OCI-LY7 (cell line): Measurements from ENCODE around the gene PIBF1. TPM values are rescaled to one million over a fixed set of nuclear protein-coding genes. Genes with fewer than 3 reads are reported as not detected.

ENCODE experiments used
- BruUV-seq: library from RNA; stranded (reverse); fragments of 400-500 nt; replicated peaks from 2 replicates; lab custom pipeline; 2021; lab: Mats Ljungman, UMichigan
- CTCF ChIA-PET: fragments of 300-600 bp; sonication (Branson Sonifier 250); formaldehyde crosslinking; loops from one replicate; lab custom pipeline; 2022; ENCODE audit warnings: antibody characterized with exemption; ENCODE audit not compliant: unreplicated experiment; lab: Charles Lee
- POLR2A ChIA-PET: fragments of 300-600 bp; sonication (Branson Sonifier 250); formaldehyde crosslinking; loops from one replicate; lab custom pipeline; 2022; ENCODE audit warnings: antibody characterized with exemption; lab: Charles Lee
- DNase-seq: peaks from one replicate; pipeline ENCODE4 v3.0.0-alpha.2; 2015; ENCODE audit warnings: low spot score
- H2AFZ ChIP-seq: fragments of 200-600 bp; sonication (generic), shearing (Covaris generic); 2 replicates; pipeline ENCODE4 v1.6.1; 2014; ENCODE audit warnings: mild to moderate bottlenecking, antibody characterized with exemption, low read length, moderate library complexity
- H3K27ac ChIP-seq: fragments of 200-600 bp; sonication (generic); 2 replicates; pipeline ENCODE4 v1.5.1; 2014; ENCODE audit warnings: mixed run types, low read depth, mild to moderate bottlenecking, moderate library complexity, low read length, inconsistent platforms; ENCODE audit not compliant: poor library complexity, severe bottlenecking
- H3K36me3 ChIP-seq: fragments of 200-600 bp; sonication (generic); 2 replicates; pipeline ENCODE4 v1.6.1; 2014; ENCODE audit warnings: mild to moderate bottlenecking, antibody characterized with exemption, low read length, moderate library complexity, mixed read lengths; ENCODE audit not compliant: insufficient read depth
- H3K4me1 ChIP-seq: fragments of 200-600 bp; sonication (generic); 2 replicates; pipeline ENCODE4 v1.5.1; 2014; ENCODE audit warnings: mild to moderate bottlenecking, low read length; ENCODE audit not compliant: insufficient read depth, poor library complexity, severe bottlenecking
- H3K4me2 ChIP-seq: fragments of 200-600 bp; sonication (generic); 2 replicates; pipeline ENCODE4 v1.6.1; 2014; ENCODE audit warnings: mild to moderate bottlenecking, low read length
- H3K4me3 ChIP-seq: fragments of 200-600 bp; sonication (generic); 2 replicates; pipeline ENCODE4 v1.5.1; 2014; ENCODE audit warnings: mild to moderate bottlenecking, low read depth, low read length; ENCODE audit not compliant: poor library complexity, severe bottlenecking
- H3K79me2 ChIP-seq: fragments of 200-600 bp; sonication (generic); 2 replicates; pipeline ENCODE4 v1.6.1; 2016; ENCODE audit warnings: low read depth, mild to moderate bottlenecking, low read length, moderate library complexity, mixed read lengths; ENCODE audit not compliant: insufficient read depth
- H3K9me2 ChIP-seq: fragments of 200-600 bp; sonication (generic); 2 replicates; pipeline ENCODE4 v1.6.1; 2016; ENCODE audit warnings: mild to moderate bottlenecking, low read length, mixed read lengths; ENCODE audit not compliant: insufficient read depth
- H3K9me3 ChIP-seq: fragments of 200-600 bp; sonication (generic); 2 replicates; pipeline ENCODE4 v1.6.1; 2014; ENCODE audit warnings: mild to moderate bottlenecking, mixed run types, low read length, mixed read lengths
- H4K20me1 ChIP-seq: fragments of 200-600 bp; sonication (generic); 2 replicates; pipeline ENCODE4 v1.6.1; 2014; ENCODE audit warnings: mild to moderate bottlenecking, antibody characterized with exemption, low read length, moderate library complexity, mixed read lengths; ENCODE audit not compliant: insufficient read depth
- EZH2phosphoT487 ChIP-seq: fragments of 200-600 bp; sonication (generic); IDR thresholded peaks from 2 replicates; pipeline ENCODE4 v1.6.1; 2018; ENCODE audit warnings: low read depth, borderline replicate concordance, mild to moderate bottlenecking, mixed run types, antibody characterized with exemption, low read length, moderate library complexity, mixed read lengths
- intact Hi-C: fragments of 100-400 bp; cut with micrococcal nuclease; formaldehyde crosslinking; loops from one replicate; pipeline ENCODE4 v1.10.0; 2022; ENCODE audit not compliant: unreplicated experiment
- total RNA-seq, 2 experiments: library from RNA; depleted of rRNA in 1 of 2; stranded (reverse); fragments of >200 nt in 1 of 2; shearing (Covaris generic) in 1 of 2; gene quantifications; 2 replicates each; pipeline ENCODE4 v1.2.3, GENCODE V29; 2014 to 2022
- TF ChIP-seq, protein P1 (sequence below): fragments of 200-600 bp; sonication (generic); conservative IDR thresholded peaks from 2 replicates; pipeline ENCODE4 v1.5.1; 2014; ENCODE audit warnings: mild to moderate bottlenecking, antibody characterized with exemption, low read length, moderate library complexity, mixed read lengths

PIBF1 gene
- total RNA-seq, 2 experiments from 2014 or later: 23.2 to 33.7 TPM

DNA sequence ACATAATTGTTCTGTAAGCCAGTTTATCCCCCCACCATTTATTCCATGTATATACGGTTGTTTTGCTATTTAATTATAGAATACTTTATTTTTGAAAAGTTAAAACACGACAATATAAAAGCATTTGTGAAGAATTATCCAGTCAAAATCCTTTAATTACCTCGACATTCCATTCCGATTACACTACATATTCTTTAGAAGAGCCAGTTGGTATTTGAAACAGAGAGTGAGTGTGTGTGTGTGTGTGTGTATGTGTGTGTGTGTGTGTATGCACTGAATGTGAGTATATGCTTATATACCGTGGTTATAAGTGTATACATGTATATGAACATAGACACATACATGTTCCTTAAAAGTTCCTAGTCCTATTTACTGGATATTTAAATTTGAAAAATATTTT, 189.0 kb downstream of the PIBF1 start:
- Histone ChIP-seq H3K9me3 (no peaks in the 10 kb centered on the region), H3K27ac (no peak overlapping the region), H2AFZ (no peak overlapping the region), H3K4me2 (no peak overlapping the region), H3K4me1 (no peaks in the 10 kb centered on the region), H3K36me3 (no peaks in the 10 kb centered on the region), H3K79me2 (no peaks in the 10 kb centered on the region), H3K4me3 (no peak overlapping the region), H3K9me2 (no peaks in the 10 kb centered on the region), H4K20me1 (no peaks in the 10 kb centered on the region)
- BruUV-seq: no TSS peak
- POLR2A ChIA-PET: interaction anchor here (0.7 kb wide), 1 partner anchor 36 kb away, joined by 3 read pairs; no protein-coding TSS in a partner anchor
- DNase-seq: no peak
- intact Hi-C loops: no loop called here
- CTCF ChIA-PET: no interaction called here
- TF ChIP-seq, protein P1, sequence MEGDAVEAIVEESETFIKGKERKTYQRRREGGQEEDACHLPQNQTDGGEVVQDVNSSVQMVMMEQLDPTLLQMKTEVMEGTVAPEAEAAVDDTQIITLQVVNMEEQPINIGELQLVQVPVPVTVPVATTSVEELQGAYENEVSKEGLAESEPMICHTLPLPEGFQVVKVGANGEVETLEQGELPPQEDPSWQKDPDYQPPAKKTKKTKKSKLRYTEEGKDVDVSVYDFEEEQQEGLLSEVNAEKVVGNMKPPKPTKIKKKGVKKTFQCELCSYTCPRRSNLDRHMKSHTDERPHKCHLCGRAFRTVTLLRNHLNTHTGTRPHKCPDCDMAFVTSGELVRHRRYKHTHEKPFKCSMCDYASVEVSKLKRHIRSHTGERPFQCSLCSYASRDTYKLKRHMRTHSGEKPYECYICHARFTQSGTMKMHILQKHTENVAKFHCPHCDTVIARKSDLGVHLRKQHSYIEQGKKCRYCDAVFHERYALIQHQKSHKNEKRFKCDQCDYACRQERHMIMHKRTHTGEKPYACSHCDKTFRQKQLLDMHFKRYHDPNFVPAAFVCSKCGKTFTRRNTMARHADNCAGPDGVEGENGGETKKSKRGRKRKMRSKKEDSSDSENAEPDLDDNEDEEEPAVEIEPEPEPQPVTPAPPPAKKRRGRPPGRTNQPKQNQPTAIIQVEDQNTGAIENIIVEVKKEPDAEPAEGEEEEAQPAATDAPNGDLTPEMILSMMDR: no peak
- TF ChIP-seq EZH2phosphoT487: no peak

DNA sequence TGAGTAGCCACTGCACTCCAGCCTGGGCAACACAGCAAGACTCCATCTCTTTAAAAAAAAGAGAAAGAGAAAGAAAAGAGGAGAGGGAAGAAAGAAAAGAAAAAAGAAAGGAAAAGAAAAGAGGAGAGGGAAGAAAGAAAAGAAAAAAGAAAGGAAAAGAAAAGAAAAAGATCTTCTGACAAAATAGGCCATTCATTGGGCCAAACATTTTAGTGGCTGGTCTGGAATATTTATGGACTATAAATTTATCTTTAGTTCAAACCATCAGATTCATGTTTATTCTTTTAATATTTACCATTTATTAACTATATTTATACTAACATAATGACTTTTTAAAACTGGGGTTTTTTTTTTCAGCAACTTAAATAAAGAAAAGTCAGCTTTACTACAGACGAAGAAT, 191.3 kb downstream of the PIBF1 start:
- DNase-seq: no peak
- no peaks in the 10 kb centered on the region for H3K36me3 ChIP-seq
- TF ChIP-seq, protein P1: no peak
- ChIA-PET POLR2A (interaction anchor here (0.8 kb wide), 1 partner anchor 12 kb away, joined by 3 read pairs; no protein-coding TSS in a partner anchor), CTCF (no interaction called here)
- BruUV-seq: no TSS peak
- intact Hi-C loops: no loop called here
- H3K9me3 ChIP-seq: no peaks in the 10 kb centered on the region
- H3K9me2 ChIP-seq: no peaks in the 10 kb centered on the region
- H3K4me2 ChIP-seq: no peak overlapping the region
- no peaks in the 10 kb centered on the region for H3K4me1 ChIP-seq
- H3K79me2 ChIP-seq: no peaks in the 10 kb centered on the region
- no peak overlapping the region for H2AFZ ChIP-seq
- no peak overlapping the region for H3K27ac ChIP-seq
- no peak overlapping the region for H3K4me3 ChIP-seq
- no peaks in the 10 kb centered on the region for H4K20me1 ChIP-seq

DNA sequence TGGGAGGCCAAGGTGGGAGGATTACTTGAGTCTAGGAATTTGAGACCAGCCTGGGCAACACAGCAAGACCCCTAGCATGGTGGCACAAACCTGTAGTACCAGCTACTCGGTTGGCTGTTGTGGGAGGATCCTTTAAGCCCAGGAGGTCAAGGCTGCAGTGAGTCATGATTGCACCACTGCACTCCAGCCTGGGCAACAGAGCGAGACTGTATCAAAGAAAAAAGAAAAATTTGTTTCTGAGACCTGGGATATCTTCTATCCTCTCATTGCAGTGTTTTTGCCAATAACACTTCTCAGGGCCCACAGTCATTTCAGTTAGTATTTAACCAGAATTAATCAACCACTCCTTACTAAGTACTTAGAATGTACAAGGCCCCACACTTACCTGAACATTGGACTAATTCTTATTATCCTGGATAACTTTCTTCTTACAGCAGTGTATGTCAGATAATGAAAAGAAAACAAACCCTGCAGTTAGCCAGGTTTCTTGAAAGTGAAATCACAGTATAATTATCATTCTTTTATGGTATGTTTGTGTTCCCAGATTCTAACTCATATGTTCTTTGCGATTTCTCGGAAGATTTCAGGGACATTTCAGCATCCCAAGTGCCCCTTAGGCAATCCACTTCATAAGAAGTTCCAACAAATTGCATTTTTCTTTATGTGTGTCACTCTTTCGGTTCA, 201.3 kb downstream of the PIBF1 start:
- ChIA-PET POLR2A (interaction anchor here (0.7 kb wide), 1 partner anchor 28 kb away, joined by 3 read pairs; no protein-coding TSS in a partner anchor), CTCF (no interaction called here)
- no peaks in the 10 kb centered on the region for H3K79me2 ChIP-seq
- no peak for DNase-seq
- no peak for TF ChIP-seq EZH2phosphoT487
- TF ChIP-seq, protein P1: no peak
- H3K4me2 ChIP-seq: no peak overlapping the region
- no TSS peak for BruUV-seq
- no peak overlapping the region for H3K27ac ChIP-seq
- no peaks in the 10 kb centered on the region for H3K36me3 ChIP-seq
- intact Hi-C loops: no loop called here
- H3K9me2 ChIP-seq: no peaks in the 10 kb centered on the region
- H3K9me3 ChIP-seq: no peaks in the 10 kb centered on the region
- H3K4me3 ChIP-seq: no peak overlapping the region
- H2AFZ ChIP-seq: no peak overlapping the region
- no peaks in the 10 kb centered on the region for H4K20me1 ChIP-seq
- no peaks in the 10 kb centered on the region for H3K4me1 ChIP-seq
